Measurements from ENCODE around the gene PSMD14.

PSMD14 gene

DNA sequence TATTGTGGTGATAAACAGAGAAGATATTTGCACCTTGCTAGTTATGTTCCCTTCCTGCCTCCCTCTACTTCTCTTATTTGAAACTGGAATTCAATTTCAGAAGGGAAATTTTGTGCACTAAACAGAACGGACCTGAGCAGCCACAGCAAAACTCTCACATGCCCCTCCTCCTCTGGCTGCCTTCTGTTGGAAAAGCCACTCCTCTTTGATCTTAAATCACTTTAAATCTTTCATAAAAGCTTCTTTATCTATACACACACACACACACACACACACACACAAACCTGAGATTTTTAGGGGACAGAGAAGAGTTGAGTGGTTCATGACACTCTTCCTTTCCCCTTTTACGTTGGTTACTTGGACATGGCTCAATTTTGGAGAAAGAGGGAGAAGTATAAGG lies 113.5 kb downstream of the PSMD14 start:
- Histone ChIP-seq H3K4me1 (ENCODE audit: insufficient read depth, insufficient read length) (no peaks in the 10 kb centered on the region), H3K36me3 (ENCODE audit: insufficient read depth, insufficient read length, low read length) (no peaks in the 10 kb centered on the region), H3K9me3 (ENCODE audit: insufficient read depth, low read length) (no peaks in the 10 kb centered on the region; the same call in 1 of the 2 replicates), H3K27me3 (ENCODE audit: insufficient read depth, insufficient read length) (no peaks in the 10 kb centered on the region), H3K9ac (ENCODE audit: insufficient read length, low read depth) (no peak overlapping the region), H3K4me3 (ENCODE audit: insufficient read length, low read depth) (no peak overlapping the region)
- TF ChIP-seq ZNF274 (IDR thresholded peaks at IDR 0.05; ENCODE audit: low read depth, low read length) (no peak), YY1 (IDR thresholded peaks at IDR 0.05; ENCODE audit: insufficient read depth, insufficient read length) (no peak), SUZ12 (IDR thresholded peaks at IDR 0.05; ENCODE audit: extremely low read depth, insufficient read depth, insufficient read length) (no peak)
- no peak for DNase-seq (ENCODE audit: low read depth, low spot score)

DNA sequence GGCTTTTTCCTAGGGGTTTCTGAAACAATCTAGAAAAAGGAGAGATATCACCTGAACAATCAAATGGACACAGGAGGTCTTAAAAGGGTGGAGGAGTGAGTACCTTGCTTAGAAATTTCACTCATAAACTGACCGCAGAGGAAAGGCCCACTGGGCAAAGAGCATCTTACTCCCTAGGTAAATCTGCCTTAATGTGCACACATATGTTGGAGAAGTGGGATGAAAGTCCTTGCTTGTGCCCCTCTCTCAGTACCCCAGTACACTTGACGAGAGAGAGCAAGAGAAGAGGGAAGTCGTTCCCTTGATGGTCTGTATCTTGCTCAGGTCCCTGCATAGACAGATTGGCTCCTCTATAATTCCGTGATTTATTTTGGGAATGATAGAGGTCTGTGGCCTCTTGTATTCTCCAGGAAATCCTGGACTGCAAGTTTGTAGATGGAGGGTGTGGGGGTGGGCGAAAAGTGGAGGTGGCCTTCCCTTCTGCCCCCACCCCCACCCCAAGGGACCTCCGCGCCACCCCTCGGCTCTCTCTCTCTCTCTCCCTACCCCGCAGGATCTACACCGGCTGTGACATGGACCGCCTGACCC lies 114.7 kb downstream of the PSMD14 start:
- no peaks in the 10 kb centered on the region for H3K36me3 ChIP-seq (ENCODE audit: insufficient read depth, insufficient read length, low read length)
- no peaks in the 10 kb centered on the region for H3K27me3 ChIP-seq (ENCODE audit: insufficient read depth, insufficient read length)
- no peak for DNase-seq (ENCODE audit: low read depth, low spot score)
- H3K4me3 ChIP-seq (ENCODE audit: insufficient read length, low read depth) = no peak overlapping the region
- no peak for TF ChIP-seq SUZ12 (IDR thresholded peaks at IDR 0.05; ENCODE audit: extremely low read depth, insufficient read depth, insufficient read length)
- TF ChIP-seq YY1 (IDR thresholded peaks at IDR 0.05; ENCODE audit: insufficient read depth, insufficient read length) = no peak
- TF ChIP-seq ZNF274 (IDR thresholded peaks at IDR 0.05; ENCODE audit: low read depth, low read length) = no peak
- H3K4me1 ChIP-seq (ENCODE audit: insufficient read depth, insufficient read length) = no peaks in the 10 kb centered on the region
- H3K9me3 ChIP-seq (ENCODE audit: insufficient read depth, low read length) = no peaks in the 10 kb centered on the region
- H3K9ac ChIP-seq (ENCODE audit: insufficient read length, low read depth) = no peak overlapping the region

DNA sequence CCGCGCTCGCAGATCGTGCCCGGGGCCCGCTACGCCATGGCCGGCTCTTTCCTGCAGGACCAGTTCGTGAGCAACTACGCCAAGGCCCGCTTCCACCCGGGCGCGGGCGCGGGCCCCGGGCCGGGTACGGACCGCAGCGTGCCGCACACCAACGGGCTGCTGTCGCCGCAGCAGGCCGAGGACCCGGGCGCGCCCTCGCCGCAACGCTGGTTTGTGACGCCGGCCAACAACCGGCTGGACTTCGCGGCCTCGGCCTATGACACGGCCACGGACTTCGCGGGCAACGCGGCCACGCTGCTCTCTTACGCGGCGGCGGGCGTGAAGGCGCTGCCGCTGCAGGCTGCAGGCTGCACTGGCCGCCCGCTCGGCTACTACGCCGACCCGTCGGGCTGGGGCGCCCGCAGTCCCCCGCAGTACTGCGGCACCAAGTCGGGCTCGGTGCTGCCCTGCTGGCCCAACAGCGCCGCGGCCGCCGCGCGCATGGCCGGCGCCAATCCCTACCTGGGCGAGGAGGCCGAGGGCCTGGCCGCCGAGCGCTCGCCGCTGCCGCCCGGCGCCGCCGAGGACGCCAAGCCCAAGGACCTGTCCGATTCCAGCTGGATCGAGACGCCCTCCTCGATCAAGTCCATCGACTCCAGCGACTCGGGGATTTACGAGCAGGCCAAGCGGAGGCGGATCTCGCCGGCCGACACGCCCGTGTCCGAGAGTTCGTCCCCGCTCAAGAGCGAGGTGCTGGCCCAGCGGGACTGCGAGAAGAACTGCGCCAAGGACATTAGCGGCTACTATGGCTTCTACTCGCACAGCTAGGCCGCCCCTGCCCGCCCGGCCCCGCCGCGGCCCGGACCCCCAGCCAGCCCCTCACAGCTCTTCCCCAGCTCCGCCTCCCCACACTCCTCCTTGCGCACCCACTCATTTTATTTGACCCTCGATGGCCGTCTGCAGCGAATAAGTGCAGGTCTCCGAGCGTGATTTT lies 115.5 kb downstream of the PSMD14 start:
- no peaks in the 10 kb centered on the region for H3K36me3 ChIP-seq (ENCODE audit: insufficient read depth, insufficient read length, low read length)
- TF ChIP-seq SUZ12 (IDR thresholded peaks at IDR 0.05; ENCODE audit: extremely low read depth, insufficient read depth, insufficient read length) (no peak), ZNF274 (IDR thresholded peaks at IDR 0.05; ENCODE audit: low read depth, low read length) (no peak), YY1 (IDR thresholded peaks at IDR 0.05; ENCODE audit: insufficient read depth, insufficient read length) (no peak)
- DNase-seq (ENCODE audit: low read depth, low spot score) = no peak
- H3K9ac ChIP-seq (ENCODE audit: insufficient read length, low read depth) = no peak overlapping the region
- H3K4me1 ChIP-seq (ENCODE audit: insufficient read depth, insufficient read length) = no peaks in the 10 kb centered on the region
- no peaks in the 10 kb centered on the region for H3K9me3 ChIP-seq (ENCODE audit: insufficient read depth, low read length)
- H3K4me3 ChIP-seq (ENCODE audit: insufficient read length, low read depth) = no peak overlapping the region
- no peaks in the 10 kb centered on the region for H3K27me3 ChIP-seq (ENCODE audit: insufficient read depth, insufficient read length)

DNA sequence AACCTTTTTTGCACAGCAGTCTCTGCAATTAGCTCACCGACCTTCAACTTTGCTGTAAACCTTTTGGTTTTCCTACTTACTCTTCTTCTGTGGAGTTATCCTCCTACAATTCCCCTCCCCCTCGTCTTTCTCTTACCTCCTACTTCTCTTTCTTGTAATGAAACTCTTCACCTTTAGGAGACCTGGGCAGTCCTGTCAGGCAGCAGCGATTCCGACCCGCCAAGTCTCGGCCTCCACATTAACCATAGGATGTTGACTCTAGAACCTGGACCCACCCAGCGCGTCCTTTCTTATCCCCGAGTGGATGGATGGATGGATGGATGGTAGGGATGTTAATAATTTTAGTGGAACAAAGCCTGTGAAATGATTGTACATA lies 116.2 kb downstream of the PSMD14 start:
- H3K9ac ChIP-seq (ENCODE audit: insufficient read length, low read depth) = no peak overlapping the region
- H3K36me3 ChIP-seq (ENCODE audit: insufficient read depth, insufficient read length, low read length) = no peaks in the 10 kb centered on the region
- DNase-seq (ENCODE audit: low read depth, low spot score) = no peak
- no peak overlapping the region for H3K4me3 ChIP-seq (ENCODE audit: insufficient read length, low read depth)
- TF ChIP-seq ZNF274 (IDR thresholded peaks at IDR 0.05; ENCODE audit: low read depth, low read length) = no peak
- no peak for TF ChIP-seq SUZ12 (IDR thresholded peaks at IDR 0.05; ENCODE audit: extremely low read depth, insufficient read depth, insufficient read length)
- no peak for TF ChIP-seq YY1 (IDR thresholded peaks at IDR 0.05; ENCODE audit: insufficient read depth, insufficient read length)
- H3K4me1 ChIP-seq (ENCODE audit: insufficient read depth, insufficient read length) = no peaks in the 10 kb centered on the region
- H3K9me3 ChIP-seq (ENCODE audit: insufficient read depth, low read length) = no peaks in the 10 kb centered on the region
- no peaks in the 10 kb centered on the region for H3K27me3 ChIP-seq (ENCODE audit: insufficient read depth, insufficient read length)

DNA sequence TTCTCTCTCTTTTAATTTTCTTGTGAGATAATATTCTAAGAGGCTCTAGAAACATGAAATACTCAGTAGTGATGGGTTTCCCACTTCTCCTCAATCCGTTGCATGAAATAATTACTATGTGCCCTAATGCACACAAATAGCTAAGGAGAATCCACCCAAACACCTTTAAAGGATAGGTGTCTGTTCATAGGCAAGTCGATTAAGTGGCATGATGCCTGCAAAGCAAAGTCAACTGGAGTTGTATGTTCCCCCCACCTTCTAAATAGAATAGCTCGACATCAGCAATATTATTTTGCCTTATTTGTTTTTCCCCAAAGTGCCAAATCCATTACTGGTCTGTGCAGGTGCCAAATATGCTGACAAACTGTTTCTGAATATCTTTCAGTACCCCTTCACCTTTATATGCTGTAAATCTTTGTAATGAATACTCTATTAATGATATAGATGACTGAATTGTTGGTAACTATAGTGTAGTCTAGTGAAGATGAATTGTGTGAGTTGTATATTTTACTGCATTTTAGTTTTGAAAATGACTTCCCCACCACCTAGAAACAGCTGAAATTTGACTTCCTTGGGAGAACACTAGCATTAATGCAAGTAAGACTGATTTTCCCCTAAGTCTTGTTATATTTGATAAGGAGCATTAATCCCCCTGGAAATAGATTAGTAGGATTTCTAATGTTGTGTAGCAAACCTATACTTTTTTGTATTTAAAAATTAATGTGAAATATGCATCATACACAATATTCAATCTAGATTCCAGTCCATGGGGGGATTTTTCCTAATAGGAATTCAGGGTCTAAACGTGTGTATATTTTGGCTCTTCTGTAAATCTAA lies 116.9 kb downstream of the PSMD14 start:
- H3K27me3 ChIP-seq (ENCODE audit: insufficient read depth, insufficient read length) = no peaks in the 10 kb centered on the region
- TF ChIP-seq SUZ12 (IDR thresholded peaks at IDR 0.05; ENCODE audit: extremely low read depth, insufficient read depth, insufficient read length) (no peak), YY1 (IDR thresholded peaks at IDR 0.05; ENCODE audit: insufficient read depth, insufficient read length) (no peak), ZNF274 (IDR thresholded peaks at IDR 0.05; ENCODE audit: low read depth, low read length) (no peak)
- no peaks in the 10 kb centered on the region for H3K9me3 ChIP-seq (ENCODE audit: insufficient read depth, low read length)
- H3K9ac ChIP-seq (ENCODE audit: insufficient read length, low read depth) = no peak overlapping the region
- no peak overlapping the region for H3K4me3 ChIP-seq (ENCODE audit: insufficient read length, low read depth)
- H3K4me1 ChIP-seq (ENCODE audit: insufficient read depth, insufficient read length) = no peaks in the 10 kb centered on the region
- no peaks in the 10 kb centered on the region for H3K36me3 ChIP-seq (ENCODE audit: insufficient read depth, insufficient read length, low read length)
- no peak for DNase-seq (ENCODE audit: low read depth, low spot score)

DNA sequence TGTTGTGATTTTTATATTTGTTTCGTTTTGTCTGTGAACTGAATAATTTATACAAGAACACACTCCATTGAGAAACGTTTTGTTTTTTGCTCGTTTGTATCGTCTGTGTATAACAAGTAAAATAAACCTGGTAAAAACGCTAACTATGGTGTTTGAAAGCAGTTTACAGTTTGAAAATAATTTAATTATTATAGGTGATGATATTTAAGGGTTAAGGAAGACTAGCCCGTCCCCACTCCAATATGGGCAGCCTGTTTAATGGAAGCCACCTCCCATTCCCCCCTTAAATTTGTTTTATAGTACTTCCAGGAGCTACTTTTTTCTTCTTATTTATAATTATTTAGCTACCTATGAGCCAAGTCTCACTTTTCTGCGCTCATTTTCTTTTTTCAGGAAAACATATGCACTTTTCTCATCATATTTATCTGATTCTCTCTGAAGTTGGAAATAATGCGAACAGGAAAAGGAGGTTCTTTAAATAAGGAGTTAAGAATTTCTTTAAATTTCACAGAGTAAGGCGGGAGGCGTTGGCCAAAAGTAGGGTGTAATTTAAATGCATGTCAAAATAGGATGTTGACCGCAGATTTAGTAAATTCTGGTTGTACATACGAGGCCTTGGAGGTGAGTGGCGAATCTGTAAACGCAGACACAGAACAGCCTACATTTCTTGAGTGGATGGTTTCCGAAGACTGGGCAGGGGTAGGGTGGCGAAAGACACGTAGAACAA lies 117.7 kb downstream of the PSMD14 start:
- Histone ChIP-seq H3K9me3 (ENCODE audit: insufficient read depth, low read length) (no peaks in the 10 kb centered on the region), H3K4me1 (ENCODE audit: insufficient read depth, insufficient read length) (no peaks in the 10 kb centered on the region), H3K27me3 (ENCODE audit: insufficient read depth, insufficient read length) (no peaks in the 10 kb centered on the region), H3K4me3 (ENCODE audit: insufficient read length, low read depth) (no peak overlapping the region), H3K9ac (ENCODE audit: insufficient read length, low read depth) (no peak overlapping the region), H3K36me3 (ENCODE audit: insufficient read depth, insufficient read length, low read length) (no peaks in the 10 kb centered on the region)
- no peak for DNase-seq (ENCODE audit: low read depth, low spot score)
- TF ChIP-seq SUZ12 (IDR thresholded peaks at IDR 0.05; ENCODE audit: extremely low read depth, insufficient read depth, insufficient read length) (no peak), YY1 (IDR thresholded peaks at IDR 0.05; ENCODE audit: insufficient read depth, insufficient read length) (no peak), ZNF274 (IDR thresholded peaks at IDR 0.05; ENCODE audit: low read depth, low read length) (no peak)

Measured in NT2/D1 (cell line).